ENCODE results near the gene RTTN.

RTTN gene

DNA sequence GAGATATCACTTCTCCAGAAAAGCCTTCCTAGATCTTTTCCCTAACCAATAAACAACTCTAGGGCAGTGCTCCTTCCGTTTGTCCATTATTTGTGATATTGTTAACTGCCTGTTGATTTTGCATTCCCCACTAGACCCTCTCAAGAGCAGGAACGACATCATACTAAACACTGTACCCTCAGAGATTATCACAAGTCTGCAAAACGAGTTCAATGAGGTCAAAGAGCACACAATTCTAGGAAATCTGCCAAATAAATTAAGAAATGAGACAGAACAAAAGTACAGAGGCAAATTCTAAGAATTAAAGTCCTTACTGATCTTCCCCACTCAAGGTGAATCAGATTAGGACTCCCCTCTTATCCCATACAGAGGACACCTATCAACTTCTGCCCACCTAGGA lies 7.6 kb downstream of the RTTN start:
- DNase-seq (ENCODE audit: low read depth in 2 of 2) = no peak

DNA sequence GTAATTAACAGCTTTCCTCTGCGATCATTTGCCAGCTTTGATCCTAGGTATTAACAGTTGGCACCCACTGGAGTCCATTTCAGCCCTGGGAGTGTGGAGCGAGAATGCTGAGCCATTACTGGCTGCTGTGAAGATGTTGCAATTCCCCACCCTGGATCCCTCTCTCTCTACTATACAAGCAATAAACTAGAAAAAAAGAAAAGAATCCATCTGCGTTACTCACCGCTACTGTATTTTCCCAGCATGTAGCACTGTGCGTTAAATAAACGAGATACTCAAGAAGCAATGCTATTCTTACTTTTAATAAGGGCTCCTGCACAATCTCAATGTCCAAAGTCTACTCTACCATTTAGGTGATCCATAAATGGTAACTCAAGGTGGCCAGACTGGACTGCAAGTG lies 8.5 kb downstream of the RTTN start:
- DNase-seq (ENCODE audit: low read depth in 2 of 2) = no peak

DNA sequence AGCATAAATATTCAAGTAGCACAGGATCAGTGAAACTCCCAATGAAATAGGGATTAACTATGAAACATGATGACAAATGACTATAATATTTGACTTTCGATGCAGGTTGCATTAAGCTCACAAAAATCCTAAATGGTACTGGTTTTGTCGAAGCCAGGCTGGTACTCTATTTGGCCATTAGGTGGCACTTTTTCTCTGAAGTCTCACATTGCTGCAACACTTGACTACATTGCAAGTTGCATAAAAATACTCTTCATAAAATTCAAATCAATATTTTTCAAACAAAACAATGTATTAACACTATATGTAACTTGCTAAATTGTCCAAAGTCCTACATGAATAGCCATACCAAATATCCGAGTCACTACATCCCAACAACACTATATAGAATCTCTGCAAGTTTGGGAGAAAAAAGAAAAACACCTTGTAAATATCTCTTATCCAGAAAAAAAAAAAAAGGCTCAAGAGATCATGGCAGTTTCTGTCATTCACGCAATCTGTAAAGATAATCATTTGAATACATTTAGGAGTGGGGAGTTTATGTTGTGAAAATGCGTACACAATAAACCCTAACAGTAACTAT lies 9.5 kb downstream of the RTTN start:
- no peak for DNase-seq (ENCODE audit: low read depth in 2 of 2)

DNA sequence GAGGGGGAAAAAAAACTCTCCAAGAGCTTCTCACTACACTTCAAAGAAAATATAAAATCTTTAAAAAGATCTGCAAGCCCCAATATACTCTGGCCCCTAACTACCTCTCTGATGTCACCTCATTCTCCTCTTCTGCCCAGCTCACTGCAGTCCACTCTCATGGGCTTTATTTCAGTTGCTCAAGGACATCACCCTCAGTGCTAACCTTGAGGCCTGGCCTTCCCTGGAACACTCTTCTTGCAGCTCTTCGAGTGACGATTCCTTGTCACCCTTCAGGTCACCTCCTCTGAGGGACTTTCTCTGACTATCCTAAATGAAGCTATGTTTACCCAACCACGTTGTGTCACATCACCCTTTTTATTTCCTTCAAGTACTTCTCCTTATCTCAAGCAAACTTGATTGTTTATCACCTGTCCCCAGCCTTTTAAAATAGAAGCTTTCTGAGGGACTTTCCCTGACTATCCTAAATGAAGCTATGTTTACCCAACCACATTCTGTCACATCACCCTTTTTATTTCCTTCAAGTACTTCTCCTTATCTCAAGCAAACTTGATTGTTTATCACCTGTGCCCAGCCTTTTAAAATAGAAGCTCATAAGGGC lies 10.4 kb downstream of the RTTN start:
- DNase-seq (ENCODE audit: low read depth in 2 of 2) = no peak

DNA sequence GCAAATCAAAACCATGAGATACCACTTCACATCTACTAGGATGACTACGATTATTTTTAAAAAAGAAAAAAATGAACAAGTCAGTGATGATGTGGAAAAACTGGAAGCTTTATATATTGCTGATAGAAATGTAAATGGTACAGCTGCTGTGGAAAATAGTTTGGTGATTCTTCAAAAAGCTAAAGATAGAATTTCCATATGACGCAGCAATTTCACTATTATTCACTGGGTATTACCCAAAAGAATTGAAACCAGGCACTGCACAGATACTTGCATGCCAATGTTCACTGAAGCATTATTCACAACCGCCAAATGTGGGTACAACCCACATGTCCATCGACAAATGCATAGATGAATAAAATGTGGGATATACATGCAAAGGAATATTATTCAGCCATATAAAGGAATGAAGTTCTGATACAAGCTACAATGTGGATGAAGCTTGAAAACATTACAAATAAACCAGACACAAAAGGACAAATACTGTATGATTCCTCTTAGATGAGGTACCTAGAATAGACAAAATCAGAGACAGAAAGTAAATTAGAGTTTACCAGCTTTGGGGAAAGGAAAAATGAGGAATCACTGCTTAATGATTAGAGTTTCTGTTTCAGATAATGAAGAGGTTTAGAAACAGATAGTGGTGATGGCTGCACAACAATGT lies 11.1 kb downstream of the RTTN start:
- no peak for DNase-seq (ENCODE audit: low read depth in 2 of 2)

DNA sequence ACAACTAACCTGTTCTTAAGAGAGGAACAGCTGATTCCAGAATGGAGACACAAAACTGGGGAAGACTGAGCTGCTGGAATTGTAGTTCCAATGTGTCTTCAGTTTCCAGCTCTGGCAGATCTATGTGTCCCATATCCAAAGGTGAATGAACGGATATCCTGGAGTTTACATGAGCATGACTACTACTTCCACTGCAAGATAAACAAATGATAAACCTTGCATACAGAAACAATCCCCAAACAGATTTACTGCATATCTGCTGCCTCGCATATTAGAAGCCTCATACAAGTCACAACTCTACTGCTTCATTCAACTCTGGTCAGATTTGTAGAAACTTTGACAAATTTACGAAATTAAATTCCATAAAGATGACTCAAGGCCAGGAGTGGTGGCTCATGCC lies 15.0 kb downstream of the RTTN start:
- no peak for DNase-seq (ENCODE audit: low read depth in 2 of 2)

DNA sequence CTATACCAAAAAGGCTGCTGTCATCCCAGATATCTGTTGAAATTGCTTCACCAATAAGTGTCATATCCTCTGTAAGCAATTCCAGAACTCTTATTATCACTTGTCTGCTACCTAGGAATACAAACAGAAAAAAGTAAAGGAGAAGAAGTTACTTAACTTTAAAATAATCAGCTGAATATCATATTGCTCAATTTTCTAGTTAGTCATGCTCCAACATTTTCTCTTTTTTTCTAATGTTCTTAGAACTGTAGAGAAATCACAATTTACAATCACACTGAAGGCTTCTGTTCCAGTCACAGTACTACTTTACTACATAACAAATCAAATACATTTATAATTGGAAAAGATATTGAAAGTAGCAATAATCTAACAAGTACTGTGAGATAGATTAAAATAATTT lies 17.4 kb downstream of the RTTN start:
- DNase-seq (ENCODE audit: low read depth in 2 of 2) = no peak

DNA sequence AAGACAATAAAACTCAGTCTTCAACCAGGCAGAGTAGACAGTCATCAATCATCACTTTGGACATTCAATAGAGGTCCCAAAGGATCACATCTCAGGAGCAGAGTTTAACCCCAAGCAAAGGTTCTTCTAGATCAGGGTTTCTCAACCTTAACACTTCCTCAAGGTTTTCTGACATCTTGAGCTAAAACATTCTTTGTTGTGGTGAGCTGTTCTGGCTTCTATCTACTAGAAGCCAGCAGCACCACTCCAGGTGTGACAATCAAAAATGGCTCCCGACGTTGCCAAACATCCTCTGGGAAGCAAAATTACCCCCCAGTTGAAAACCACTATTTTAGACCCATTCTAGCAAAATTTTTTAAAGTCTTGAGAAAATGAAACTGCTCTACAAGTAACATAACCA lies 22.0 kb downstream of the RTTN start:
- DNase-seq (ENCODE audit: low read depth in 2 of 2) = no peak

DNA sequence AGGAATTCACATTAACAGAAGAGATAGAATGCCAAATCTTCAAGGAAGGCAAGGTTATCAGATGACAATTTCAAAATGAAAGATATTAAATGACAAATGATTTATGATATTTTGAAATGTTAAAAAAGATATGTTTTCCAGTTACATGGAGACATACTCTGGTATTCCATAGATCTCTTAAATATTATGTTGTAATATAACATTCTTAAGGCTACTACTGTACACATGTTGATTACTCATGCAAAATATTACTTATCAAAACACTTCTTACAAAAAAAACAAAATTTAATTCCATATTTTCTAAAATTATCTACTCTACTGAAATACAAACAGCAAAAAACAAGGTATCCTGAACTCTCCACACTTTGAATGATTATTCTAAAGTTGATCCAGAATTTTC lies 22.9 kb downstream of the RTTN start:
- DNase-seq (ENCODE audit: low read depth in 2 of 2) = no peak

DNA sequence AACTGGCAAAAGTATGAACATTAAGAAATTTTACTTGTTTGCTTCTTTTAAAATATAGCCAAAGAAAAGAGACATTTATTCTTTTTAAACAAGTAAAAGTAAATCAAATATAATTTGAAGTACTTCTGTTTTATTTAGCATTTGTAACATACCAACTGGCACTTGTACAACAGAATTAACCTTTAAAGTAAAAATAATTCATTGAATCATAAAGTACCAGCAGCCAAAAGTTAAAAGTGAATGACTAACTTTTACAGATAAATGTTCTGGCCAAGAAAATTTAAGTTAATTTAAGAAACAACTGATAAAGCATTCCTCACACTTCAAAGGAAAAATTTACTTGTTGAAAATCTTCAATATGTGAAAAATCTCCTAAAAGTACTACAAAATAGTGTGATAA lies 23.8 kb downstream of the RTTN start:
- no peak for DNase-seq (ENCODE audit: low read depth in 2 of 2)

DNA sequence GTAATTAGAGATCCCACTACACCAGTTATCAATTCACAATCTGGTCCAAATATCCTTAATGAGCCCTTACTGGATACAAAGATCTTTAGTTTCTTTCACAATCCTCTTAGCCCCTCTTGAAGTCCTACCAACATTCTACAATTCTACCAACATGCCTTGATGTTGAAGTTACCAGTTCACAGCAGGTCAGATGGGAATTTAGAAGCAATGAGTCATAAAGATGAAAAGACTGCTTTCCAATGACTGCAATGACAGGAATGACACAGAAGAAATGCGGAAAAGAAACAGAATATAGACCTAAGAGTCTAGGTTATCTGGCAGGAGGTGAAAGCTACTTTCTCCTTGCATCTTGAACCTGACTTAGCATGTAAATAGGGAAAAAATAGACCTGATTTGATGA lies 24.5 kb downstream of the RTTN start:
- DNase-seq (ENCODE audit: low read depth in 2 of 2) = no peak

DNA sequence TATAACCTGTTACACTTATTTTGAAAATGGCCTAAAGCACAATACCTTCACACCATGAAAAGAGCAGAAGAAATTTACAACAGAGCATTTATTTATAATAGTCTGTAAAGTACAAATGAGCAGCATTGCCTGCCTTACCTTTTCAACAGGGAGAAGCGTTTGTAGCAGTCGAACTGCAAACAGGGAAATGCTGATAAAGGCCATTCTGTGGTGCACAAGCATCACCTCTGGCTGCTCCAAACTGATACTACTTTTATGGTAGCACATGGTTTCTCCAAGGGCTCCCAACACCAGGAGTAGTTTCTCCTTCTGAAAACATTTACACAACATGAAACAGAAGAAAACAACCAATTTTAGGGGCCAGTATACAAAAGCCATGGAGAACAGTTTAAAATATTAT lies 28.9 kb downstream of the RTTN start:
- no peak for DNase-seq (ENCODE audit: low read depth in 2 of 2)

DNA sequence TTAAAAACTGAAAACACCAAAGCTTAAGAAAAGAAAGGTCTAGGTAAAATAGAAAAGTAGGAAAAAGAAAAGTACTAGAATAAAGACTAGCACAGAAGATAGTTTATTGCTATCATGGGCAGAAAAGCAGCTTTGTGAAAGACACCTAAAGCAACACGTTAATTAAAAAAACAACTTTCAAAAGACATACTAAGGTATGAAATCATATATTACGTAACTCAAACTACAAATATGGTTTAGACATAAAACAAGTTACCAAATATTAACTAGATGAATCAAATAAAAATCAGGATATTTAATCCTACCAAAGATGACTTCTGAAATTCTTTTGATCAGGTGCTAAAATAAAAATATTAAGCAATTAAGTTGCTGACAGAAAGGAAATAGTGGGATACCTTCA lies 30.3 kb downstream of the RTTN start:
- DNase-seq (ENCODE audit: low read depth in 2 of 2) = no peak

DNA sequence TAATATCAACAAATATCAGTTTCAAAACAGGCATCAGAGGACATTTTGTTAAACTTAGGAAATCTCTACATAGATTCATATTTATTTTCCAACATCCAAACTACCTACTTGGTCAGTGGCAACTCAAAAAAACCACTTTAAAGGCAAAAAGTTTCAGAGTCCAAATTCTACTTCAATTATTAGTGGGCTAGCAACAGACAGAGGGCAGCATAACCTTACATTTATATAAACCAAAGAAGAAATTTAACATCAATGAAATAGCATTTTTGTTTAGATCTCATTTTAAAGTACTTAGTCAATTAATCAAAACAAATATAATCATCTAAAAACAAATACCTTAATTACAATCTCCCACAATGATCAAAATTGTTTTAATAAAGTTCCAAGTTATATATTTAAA lies 33.3 kb downstream of the RTTN start:
- no peak for DNase-seq (ENCODE audit: low read depth in 2 of 2)

DNA sequence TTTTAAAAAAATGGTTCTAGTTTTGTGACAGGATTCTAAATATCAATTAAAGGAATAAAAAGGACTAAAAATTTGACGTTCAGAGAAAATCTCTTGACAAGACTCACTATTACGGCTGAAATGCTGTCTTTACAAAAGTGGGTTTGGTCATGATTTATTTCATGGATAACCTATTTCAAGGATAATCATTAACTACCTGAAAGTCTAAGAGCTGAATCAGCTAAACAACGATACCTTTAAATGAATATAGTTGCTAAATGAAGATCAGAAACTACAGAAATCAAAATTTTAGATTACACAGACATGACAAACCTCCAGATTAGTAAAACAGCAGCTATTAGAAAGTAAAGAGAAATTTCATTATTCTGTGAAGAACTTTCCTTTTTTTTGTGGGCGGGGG lies 35.7 kb downstream of the RTTN start:
- DNase-seq (ENCODE audit: low read depth in 2 of 2) = no peak

DNA sequence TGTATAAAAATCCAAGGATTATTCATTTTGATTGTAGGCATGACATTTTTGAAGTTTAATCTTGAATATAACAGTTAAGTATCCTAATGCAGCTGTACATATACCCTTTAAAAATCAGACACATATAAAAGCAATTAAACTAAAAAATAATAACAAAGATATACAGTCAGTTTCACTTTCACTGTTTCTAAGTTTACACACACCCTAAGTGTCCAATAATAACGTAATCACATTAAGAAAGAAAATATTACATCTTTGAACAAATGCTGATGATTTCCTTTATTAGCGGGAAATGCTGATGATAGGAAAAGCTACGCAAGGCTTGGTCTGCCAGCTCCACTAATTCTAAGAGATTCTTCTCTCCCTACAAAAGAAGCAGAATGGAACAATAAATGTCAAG lies 38.8 kb downstream of the RTTN start:
- DNase-seq (ENCODE audit: low read depth in 2 of 2) = no peak

DNA sequence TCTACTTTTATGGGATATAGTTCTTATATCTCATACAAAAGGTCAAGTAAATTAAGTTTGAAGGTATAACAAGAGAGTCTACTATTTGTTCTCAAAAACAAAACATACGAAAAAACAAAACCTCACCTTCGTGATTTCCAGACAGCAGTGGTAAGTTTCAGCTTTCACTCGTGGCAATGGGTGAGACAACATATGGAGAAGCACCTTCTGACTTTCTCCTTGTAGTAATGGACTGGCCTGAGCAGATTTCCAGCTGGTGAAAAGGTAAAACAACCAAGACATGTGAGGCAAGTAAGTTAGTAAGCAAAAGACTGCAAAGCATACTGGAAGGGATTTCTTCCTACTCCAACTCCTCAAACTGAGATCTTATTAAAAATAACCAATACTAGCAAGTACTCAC lies 39.6 kb downstream of the RTTN start:
- no peak for DNase-seq (ENCODE audit: low read depth in 2 of 2)

DNA sequence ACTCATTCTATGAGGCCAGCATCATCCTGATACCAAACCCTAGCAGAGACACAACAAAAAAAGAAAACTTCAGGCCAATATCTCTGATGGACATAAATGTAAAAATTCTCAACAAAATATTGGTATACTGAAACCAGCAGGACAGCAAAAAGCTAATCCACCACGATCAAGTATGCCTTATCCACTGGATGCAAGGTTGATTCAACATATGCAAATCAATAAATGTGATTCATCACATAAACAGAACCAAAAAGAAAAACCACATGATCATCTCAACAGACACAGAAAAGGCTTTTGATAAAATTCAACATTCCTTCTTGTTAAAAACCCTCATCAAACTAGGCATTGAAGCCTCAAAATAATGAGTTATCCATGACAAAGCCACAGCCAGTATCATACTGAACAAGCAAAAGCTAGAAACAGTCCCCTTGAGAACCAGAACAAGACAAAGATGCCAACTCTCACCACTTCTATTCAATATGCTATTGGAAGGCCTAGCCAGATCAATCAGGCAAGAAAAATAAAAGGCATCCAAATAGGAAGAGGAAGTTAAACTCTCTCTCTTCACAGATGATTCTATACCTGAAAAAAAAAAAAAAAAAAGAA lies 45.3 kb downstream of the RTTN start:
- no peak for DNase-seq (ENCODE audit: low read depth in 2 of 2)

DNA sequence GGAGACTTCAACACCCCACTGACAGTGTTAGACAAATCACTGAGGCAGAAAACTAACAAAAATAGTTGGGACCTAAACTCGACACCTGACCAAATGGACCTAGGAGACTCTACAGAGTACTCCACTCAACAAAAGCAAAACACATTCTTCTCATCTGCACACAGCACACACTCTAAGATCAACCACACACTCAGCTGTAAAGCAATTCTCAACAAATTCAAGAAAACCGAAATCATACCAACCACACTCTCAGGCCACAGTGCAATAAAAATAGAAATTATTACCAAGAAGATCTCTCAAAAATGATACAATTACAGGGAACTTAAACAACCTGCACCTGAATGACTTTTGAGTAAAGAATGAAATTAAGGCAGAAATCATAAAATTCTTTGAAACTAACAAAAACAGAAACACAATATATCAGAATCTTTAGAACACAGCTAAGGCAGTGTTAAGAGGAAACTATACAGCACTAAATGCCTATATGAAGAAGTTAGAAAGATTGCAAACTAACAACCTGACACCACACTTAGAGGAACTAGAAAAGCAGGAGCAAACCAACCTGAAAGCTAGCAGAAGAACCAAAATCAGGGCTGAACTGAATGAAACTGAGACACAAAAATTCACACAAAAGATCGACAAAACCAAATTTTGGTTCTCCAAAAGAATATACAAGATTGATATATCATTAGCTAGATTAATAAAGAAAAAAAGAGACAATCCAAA lies 46.3 kb downstream of the RTTN start:
- no peak for DNase-seq (ENCODE audit: low read depth in 2 of 2)

DNA sequence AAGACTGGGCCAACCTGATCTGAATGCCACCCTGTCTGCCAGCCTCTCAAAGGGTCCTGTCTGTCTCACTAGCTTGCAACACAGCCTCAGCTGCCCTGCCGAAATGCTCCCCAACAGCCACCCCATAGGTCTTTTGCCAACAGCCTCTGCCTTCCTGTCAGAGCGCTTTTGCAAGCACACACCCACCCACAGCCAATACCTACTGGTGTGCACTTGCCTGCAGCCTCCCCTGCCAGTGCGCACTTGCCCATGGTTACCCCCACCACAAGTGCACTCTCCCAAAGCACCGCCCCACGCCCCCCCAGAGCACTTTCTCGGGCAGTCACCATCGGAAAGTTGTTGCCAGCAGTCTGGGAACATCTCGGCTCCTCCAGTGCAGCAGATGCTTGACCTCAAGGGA lies 48.6 kb downstream of the RTTN start:
- DNase-seq (ENCODE audit: low read depth in 2 of 2) = no peak

DNA sequence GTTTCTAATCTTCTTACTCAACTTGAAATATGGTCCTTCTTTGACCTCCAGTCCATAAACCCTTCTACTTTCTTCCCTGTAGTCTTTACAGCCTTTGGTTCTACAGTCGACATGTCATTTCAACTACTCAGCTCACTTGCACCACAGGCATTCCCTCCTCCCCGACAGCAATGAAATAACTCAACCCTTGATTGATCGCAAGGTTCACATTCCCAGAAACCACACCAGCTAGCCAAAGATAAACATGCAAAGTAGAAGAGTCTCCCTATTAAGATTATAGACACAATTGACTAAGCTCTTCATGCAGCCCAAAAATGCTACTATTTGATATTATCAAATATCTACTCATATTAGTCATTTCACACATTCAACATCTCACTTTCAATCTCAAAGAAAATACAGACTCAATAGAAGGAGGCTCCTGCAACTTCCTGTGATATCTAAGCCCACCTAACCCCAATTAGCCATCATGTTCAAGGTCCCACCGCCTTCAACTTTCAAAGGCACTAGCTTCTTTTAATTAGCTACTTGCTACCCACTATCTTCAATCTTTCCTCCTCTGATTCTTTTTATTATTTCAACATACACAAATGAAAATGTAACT lies 50.8 kb downstream of the RTTN start:
- DNase-seq (ENCODE audit: low read depth in 2 of 2) = no peak

DNA sequence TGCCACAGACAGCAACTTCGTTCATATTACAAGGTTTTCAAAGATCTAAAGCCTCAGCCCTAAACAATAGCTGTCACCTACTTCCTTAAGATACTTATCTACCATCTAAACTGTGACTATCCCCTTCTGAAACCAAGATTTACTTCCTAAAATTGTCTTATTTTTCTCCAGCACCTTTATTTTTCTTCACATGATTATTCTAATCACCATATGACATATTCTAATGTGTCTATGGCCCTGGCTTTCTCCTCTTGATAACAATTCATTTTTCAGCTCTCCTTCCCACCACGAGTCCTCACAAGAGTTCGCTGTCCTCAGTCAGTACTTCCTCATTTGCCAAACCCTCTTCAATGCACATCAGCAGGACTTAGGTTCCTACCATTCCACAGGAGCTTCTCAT lies 53.9 kb downstream of the RTTN start:
- DNase-seq (ENCODE audit: low read depth in 2 of 2) = no peak

Data from stimulated activated CD4-positive, alpha-beta T cell treated with anti-CD3 and anti-CD28 coated beads, Interleukin-4, amount 100 ng/mL, for 48 hours (primary cell).